ENCODE measurements around the gene KIF15.

KIF15 gene

DNA sequence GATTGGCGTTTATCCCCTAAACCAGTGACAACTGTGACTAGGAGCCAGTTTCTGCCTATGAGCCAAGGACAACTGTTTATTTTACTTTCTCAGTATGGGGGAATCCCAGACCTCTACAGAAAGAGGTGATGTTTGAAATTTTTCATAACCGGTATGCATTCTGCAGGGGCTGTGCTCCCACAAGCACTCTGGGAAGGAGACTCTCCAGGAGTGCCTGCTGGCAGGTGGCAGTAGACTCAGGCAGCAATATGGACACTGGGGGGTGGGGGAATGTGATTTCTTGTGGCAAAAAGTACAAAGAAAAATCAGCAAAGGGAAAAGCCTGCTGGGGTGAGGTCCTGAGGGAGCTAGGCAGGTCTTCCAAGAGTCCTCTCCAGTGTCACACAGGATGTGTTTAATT is 118.7 kb downstream of the KIF15 start:
- no peak for DNase-seq

GRCh38 chr3:44883213-44883955 is 121.8 kb downstream of the KIF15 start:
- no peak for DNase-seq

DNA sequence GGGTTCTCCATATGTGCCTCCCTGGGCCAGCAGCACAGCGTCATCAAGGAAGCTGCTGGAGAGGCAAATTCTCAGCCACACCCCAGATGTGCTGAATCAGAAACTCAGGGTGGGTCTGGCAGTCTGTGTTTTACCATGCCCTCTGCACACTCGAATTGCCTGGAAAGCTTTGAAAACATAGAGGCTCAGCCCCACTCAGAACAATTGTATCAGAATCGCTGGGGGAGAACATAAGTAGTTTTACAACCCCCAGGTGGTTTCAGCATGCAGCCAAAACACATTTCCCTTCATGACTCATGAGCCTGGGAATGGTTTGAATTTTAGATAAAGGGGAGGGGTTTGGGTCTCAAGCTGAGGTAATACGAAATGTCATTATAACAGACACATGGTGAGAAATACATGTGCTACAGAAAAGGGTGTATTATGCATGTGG is 122.4 kb downstream of the KIF15 start:
- no peak for DNase-seq

DNA sequence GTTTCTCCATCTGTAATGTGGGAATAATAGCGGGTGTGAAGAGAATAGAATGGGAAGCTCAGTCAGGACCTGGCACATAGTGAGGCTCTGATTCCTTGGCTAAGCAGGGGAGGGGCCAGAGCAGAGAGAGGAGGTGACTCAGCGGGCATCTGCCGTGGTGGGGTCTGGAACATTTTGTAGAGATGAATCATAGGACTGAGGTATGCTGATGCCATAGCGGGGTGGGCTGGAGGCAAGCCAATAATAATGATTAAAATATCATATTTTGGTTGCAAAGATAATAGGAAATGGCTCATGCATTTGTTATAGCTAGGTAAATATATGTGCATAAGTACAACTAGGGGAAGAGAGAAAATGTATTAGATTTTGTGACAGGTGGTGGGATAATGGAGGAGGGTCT is 124.0 kb downstream of the KIF15 start:
- peak in 1 of 2 experiments; percentile 8 for DNase-seq

GRCh38 chr3:44886561-44886960 is 125.0 kb downstream of the KIF15 start:
- peak; percentile 17 to 30 for DNase-seq

DNA sequence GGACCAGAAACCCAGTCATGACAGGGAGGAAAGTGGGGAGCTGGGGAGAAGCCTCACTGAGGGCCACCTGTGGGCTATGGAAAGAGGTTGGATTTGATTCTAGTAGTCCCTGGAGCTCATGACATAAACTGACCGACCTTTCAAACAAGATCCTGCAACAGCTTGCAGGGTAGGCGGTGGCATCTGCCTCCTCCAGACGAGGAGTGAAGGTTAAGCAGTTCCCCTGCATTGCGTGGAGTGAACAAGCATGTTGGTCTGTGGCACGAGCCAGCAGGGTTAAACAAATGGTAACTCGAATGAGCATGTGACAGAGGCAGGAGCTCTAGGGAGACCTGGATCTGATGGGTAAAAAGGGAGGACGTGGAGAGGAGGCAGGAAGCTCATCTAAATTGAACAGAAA is 125.5 kb downstream of the KIF15 start:
- DNase-seq, result no peak

DNA sequence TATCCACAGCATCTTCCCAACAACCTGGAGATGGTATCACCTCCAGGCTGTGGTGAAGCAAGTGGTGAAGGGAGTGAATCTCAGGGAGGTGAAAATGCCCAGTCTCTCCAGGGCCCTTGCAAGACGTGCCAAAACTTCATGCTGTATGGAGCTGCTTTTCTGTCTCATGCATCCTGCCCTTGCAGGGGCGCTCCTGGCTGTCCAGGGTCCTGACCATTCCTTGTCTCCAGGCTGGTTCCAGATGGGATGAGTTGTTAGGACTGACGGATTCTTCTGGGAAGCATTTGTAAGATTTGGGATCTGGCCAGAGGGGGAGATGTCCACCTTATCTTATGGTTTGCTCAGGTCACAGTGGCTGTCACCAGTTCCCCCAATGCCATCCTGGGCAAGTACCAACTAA is 128.7 kb downstream of the KIF15 start:
- DNase-seq, result no peak

GRCh38 chr3:44890852-44891251 is 129.3 kb downstream of the KIF15 start:
- DNase-seq, result no peak

- no peak for DNase-seq
These were observed 131.1 kb downstream of the KIF15 start for GRCh38 chr3:44892689-44893088.

DNA sequence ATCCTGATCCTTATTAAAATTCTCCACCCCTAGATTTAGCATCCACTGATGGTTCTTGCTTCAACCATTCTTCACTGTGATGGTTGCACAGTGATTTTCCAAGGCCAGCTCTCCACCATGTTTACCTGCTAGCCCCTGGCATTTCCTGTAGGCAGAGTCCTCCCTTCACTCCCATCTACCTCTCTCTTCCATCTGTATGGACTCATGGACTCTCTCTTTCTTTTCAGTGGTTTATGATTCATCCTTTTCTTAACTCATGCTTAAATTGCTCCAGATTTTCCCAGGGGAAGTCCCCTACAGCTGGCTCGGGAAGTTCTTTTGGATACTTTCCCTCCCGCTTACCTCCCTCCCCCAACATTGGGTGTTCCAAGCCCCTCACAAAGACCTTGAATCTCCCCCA is 131.5 kb downstream of the KIF15 start:
- no peak for DNase-seq

- DNase-seq, result no peak
These were observed 132.9 kb downstream of the KIF15 start for GRCh38 chr3:44894485-44894884.

- DNase-seq, result no peak
These were observed 134.8 kb downstream of the KIF15 start for GRCh38 chr3:44896440-44896839.

DNA sequence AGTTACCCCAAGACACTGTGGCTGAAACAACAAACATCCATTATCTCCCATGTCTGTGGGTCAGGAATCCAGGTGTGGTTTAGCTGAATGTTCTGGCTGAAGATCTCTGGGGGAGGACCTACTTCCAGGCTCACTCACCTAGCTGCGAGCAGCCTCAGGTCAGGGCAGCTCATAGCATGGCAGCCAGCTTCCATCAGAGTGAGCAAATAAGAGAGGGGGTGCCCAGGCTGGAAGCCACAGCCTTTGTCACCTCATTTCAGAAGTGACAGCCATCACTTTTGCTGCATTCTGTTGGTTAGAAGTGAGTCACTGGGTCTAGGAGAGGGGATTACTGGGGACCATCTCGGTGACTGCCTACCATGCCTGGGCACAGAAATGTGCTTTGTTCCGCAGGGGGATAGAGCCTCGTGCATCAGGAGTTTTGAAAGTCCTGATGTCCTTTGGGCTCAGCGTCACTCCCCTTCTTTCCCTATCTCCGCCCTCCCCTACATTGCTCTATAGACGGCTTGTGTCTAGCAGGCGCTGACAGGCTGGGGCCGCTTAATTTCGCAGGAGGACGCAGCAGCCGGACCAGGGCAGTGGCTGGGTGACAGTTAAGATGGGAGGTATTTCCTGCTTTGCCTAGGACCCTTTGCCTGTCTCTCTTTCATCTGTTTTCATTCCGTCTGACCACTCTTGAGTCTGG is 138.2 kb downstream of the KIF15 start:
- no peak for DNase-seq

GRCh38 chr3:44902628-44903027 is 141.0 kb downstream of the KIF15 start:
- no peak for DNase-seq
